ENCODE data around the gene AIFM2.
"Not testable (repeated sequence)": the region's sequence is repeated elsewhere in the genome, so short reads cannot be mapped to it uniquely, and the experiment has no call there.

- TF ChIP-seq, protein P1, sequence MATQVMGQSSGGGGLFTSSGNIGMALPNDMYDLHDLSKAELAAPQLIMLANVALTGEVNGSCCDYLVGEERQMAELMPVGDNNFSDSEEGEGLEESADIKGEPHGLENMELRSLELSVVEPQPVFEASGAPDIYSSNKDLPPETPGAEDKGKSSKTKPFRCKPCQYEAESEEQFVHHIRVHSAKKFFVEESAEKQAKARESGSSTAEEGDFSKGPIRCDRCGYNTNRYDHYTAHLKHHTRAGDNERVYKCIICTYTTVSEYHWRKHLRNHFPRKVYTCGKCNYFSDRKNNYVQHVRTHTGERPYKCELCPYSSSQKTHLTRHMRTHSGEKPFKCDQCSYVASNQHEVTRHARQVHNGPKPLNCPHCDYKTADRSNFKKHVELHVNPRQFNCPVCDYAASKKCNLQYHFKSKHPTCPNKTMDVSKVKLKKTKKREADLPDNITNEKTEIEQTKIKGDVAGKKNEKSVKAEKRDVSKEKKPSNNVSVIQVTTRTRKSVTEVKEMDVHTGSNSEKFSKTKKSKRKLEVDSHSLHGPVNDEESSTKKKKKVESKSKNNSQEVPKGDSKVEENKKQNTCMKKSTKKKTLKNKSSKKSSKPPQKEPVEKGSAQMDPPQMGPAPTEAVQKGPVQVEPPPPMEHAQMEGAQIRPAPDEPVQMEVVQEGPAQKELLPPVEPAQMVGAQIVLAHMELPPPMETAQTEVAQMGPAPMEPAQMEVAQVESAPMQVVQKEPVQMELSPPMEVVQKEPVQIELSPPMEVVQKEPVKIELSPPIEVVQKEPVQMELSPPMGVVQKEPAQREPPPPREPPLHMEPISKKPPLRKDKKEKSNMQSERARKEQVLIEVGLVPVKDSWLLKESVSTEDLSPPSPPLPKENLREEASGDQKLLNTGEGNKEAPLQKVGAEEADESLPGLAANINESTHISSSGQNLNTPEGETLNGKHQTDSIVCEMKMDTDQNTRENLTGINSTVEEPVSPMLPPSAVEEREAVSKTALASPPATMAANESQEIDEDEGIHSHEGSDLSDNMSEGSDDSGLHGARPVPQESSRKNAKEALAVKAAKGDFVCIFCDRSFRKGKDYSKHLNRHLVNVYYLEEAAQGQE (IDR thresholded peaks at IDR 0.05; ENCODE audit: low read depth, low read length) = not testable (repeated sequence)
- not testable (repeated sequence) for TF ChIP-seq POLR2AphosphoS5 (IDR thresholded peaks at IDR 0.05; ENCODE audit: low read depth, low read length)
These were observed 31.5 kb downstream of the AIFM2 start for GRCh38 chr10:70101068-70101562.
